SW480 (cell line): ENCODE measurements around the gene NTHL1.

ENCODE experiments used
- DNase-seq: peaks from one replicate; pipeline ENCODE4 v3.0.0-alpha.2; 2016; ENCODE audit warnings: low spot score

Gene NTHL1

GRCh38 chr16:2083876-2084780 lies 36.5 kb upstream of the NTHL1 start:
- no peak for DNase-seq

GRCh38 chr16:2083409-2083808 lies 35.8 kb upstream of the NTHL1 start:
- no peak for DNase-seq

GRCh38 chr16:2082983-2083364 lies 35.3 kb upstream of the NTHL1 start:
- DNase-seq = no peak

DNA sequence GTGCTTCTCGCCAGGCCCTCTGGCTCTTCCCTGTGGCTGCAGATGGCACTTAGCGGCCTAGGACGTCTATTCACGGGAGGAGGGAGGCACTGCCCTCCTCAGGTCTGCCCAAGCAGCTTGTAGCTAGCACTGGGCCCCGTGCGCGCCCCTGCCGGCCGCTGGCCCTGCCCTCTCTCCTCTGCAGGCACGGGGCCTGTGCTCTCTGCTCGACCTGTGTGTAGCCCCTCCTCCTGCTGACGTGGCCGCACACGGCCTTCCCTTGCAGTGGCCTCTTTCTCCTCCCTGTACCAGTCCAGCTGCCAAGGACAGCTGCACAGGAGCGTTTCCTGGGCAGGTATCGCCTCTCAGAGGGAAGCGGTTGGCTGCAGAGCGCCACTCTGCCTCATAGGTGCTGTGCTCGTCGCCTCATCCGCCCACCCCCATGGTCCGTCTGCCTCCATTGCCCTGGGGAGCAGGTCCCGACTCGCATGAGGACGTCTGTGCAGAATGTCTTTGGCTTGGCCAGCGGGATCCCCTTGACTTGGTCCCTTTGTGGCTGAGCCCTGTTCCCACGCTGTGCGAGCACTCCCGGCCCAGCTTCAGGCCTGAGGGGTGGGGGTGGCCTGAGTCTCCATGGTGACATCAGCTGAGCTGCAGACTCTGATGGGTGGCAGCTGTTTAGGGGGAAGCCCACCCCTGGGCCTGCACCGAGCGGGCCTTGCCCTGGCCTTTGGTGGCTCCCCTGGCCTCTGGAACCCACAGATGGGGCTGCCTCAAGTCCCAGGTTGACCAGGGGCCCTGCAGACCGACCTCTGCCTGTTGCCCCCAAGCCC lies 34.7 kb upstream of the NTHL1 start:
- DNase-seq = no peak

GRCh38 chr16:2081201-2082084 lies 33.8 kb upstream of the NTHL1 start:
- DNase-seq = no peak

DNA sequence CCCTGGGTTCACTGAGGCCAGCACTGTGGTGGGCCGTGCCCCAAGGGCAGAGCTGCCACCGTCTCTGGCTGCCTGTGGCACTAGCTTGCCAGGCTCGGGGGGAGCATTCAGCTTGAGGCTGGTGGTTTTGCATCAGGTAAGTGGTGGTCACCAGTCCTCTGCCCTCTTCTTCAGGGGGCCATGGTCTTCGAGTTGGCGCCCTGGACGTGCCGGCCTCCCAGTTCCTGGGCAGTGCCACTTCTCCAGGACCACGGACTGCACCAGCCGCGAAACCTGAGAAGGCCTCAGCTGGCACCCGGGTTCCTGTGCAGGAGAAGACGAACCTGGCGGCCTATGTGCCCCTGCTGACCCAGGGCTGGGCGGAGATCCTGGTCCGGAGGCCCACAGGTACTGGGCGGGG lies 32.4 kb upstream of the NTHL1 start:
- DNase-seq = no peak

DNA sequence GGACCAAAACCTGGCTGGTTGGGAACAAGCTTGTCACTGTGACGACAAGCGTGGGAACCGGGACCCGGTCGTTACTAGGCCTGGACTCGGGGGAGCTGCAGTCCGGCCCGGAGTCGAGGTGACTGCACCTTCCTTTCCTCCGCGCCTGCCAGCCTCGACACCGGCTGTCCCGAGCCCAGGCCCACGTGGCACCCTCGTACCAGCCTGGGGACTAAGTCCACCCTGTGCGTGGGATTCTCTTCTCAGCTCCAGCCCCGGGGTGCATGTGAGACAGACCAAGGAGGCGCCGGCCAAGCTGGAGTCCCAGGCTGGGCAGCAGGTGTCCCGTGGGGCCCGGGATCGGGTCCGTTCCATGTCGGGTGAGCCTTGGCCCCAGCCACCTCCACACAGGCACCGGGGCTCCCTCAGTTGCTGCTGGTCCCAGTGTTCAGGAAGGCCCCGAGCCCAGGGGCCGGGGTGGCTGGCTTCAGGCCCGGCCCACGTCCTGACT lies 31.7 kb upstream of the NTHL1 start:
- DNase-seq = no peak

GRCh38 chr16:2078691-2079090 lies 31.1 kb upstream of the NTHL1 start:
- DNase-seq = no peak

DNA sequence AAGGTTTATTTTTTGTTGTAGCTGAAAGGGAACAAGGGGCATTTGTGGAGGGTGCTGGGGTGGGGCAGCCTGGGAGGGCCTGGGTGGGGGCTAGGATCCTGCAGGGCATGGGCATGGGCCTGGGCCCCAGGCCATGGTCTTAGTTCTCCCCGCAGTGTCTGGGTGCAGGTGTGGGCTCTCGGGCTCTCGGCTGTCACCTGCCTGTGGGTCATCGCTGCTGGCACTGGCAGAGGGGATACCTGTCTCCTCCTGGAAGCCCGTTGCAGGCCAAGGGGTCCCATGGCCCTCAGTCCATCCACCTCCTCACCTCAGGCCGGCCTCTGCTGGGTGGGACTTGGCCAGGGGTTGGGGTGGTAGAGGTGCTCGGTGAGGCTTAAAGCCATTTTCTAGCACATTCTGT lies 30.5 kb upstream of the NTHL1 start:
- no peak for DNase-seq

DNA sequence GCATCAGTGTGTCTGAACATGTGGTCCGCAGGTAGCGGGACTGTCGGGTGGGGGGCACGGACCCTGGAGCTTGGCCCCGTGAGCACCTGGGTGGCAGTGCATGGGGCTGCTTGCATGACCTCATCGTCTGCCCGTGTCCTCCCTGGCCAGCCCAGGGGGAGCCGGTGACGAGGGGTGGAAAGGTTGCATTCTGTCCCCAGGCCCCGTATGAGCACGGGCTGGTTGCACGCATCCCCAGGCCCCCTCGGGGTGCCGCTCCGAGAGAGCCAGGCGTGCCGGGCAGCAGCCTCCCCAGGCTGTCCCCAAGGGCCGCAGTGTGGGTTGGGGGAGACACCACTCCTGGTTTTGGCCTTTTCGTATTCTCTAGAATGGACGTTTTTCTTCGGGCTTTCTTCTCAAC lies 30.1 kb upstream of the NTHL1 start:
- no peak for DNase-seq

- no peak for DNase-seq
Measured at GRCh38 chr16:2077016-2077415, 29.4 kb upstream of the NTHL1 start.

GRCh38 chr16:2076072-2076865 lies 28.6 kb upstream of the NTHL1 start:
- DNase-seq = no peak

DNA sequence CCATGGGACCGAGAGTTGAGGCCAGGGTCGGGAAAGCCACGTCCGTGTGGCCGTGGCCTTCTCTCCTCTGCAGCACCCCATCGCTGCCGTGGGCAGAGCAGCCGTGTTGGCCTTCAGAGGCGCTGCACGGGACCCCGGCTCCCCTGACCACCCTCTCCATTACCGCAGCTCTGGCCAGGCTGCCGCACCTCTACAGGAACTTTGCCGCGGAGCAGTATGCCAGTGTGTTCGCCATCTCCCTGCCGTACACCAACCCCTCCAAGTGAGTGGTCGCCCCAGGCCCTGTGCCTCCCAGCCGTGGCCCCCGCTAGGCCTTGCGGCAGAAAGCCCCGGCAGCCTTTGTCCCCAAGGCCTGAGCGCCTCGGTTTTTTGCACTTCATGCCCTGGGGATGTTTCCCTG lies 28.0 kb upstream of the NTHL1 start:
- DNase-seq = no peak

DNA sequence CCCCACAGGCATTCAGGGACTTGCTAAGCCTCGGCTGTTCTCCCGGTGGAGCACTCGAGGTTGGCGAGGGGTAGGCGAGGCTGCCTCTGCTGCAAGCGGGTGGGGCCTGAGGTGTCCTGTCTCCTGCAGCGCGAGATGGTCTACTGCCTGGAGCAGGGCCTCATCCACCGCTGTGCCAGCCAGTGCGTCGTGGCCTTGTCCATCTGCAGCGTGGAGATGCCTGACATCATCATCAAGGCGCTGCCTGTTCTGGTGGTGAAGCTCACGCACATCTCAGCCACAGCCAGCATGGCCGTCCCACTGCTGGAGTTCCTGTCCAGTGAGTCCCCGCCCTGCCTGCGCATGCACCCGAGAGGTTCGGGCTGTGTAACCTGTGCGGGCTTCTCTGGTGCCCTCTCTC lies 26.4 kb upstream of the NTHL1 start:
- DNase-seq = no peak

DNA sequence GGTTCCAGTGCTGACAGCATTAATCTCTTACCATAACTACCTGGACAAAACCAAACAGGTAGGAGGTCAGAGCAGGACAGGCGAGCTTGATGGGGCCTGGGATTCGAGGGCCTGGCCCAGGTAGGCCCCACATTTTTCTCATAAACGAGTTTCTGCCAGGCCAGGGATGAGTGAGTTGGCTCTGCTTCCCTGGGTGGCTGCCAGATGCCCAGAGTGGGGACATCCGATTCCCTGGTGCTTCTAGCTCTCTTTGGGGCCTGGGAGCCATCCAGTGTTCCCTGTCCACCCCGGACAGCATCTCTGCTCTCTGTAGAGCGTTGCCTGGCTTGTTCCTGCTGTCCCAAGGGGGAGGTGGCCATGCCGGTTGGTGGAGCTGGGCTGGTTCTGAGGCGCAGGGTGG lies 25.3 kb upstream of the NTHL1 start:
- no peak for DNase-seq

GRCh38 chr16:2071454-2072202 lies 24.0 kb upstream of the NTHL1 start:
- DNase-seq = no peak

DNA sequence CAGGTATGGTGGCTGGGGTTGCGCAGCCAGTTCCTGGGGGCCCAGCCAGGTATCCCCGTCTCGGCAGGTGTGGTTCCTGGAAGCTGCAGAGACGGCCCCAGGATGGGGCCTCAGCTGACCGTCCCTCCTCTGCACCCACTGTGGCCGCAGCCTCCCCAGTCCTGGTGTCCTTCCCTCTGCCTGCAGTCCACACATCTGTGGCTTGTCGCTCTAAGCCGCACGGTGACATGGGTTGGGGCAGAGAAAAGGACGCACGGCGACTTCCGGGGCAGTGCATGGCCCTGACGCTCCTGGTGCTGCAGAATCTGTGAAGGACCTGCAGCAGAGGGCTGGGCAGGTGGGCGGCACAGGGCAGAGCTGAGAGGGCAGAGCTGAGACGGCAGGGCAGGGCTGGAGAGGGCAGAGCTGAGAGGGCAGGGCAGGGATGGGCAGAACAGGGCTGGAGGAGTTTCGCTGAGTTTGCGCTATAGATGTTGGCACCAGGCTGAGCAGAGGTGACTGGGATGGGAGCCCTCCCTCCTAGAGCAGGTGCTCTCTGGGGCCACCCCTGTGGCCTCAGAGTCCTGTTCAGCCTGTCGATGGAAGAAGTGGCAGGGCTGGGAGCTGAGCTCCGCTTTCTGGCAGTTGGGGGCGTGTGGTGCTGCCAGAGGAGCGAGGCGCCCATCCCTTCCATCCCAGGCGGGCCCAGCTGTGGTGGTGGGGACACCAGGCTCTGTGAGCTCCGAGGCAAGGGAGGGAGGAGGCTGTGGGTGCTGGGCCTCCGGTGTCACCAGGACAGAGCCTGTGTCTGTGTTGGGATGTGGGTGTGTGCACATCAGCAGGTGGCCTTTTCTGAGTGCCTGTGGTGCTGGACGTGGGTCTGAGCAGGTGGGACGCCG lies 23.2 kb upstream of the NTHL1 start:
- DNase-seq = no peak

DNA sequence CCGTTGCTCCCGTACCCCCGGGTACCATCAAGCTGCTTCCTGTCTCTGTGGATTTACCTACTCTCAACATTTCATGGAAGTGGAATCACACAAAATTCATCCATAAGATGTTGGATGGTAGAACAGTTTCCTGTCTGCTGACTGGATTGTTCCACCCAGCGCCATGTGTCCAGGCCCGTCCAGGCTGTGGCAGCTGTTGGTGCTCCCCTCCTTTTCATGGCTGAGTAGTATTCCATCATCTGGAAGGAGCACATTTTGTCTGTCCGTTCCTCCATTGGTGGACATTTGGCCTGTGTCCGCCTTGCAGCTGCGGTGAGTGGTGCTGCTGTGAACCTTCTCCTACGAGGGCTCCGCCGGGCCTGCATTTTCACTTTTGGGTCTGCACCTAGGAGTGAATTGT lies 18.5 kb upstream of the NTHL1 start:
- no peak for DNase-seq

GRCh38 chr16:2064368-2064945 lies 16.8 kb upstream of the NTHL1 start:
- DNase-seq = no peak
